ENCODE data around the gene ANXA4. TPM values are rescaled to one million over a fixed set of nuclear protein-coding genes. Genes with fewer than 3 reads are reported as not detected.
"Not testable (repeated sequence)": the region's sequence is repeated elsewhere in the genome, so short reads cannot be mapped to it uniquely, and the experiment has no call there.

ANXA4 gene
- total RNA-seq, 1 donor from 2014 or later, result 6.6 TPM

DNA sequence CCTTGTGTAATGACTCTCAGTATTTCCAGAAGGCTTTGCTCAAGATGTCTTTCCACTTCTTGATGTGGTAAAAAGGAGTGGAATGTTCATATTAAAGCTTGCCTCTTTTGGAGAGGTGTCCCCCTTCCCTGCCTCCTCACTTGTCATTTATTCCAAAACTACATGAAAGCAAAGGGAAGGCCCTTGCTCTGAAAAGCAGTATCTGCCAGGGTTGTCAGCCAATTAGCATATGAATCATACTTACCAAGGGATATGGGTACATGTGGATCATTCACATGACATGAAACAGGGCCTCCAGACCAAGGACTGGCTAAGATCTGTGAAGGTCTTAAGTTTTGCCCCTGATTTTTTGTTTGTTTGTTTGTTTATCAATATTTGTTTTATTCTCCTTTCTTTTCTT lies 31.3 kb downstream of the ANXA4 start:
- no peak for DNase-seq (ENCODE audit: low read depth, low spot score)
- TF ChIP-seq, protein P1, sequence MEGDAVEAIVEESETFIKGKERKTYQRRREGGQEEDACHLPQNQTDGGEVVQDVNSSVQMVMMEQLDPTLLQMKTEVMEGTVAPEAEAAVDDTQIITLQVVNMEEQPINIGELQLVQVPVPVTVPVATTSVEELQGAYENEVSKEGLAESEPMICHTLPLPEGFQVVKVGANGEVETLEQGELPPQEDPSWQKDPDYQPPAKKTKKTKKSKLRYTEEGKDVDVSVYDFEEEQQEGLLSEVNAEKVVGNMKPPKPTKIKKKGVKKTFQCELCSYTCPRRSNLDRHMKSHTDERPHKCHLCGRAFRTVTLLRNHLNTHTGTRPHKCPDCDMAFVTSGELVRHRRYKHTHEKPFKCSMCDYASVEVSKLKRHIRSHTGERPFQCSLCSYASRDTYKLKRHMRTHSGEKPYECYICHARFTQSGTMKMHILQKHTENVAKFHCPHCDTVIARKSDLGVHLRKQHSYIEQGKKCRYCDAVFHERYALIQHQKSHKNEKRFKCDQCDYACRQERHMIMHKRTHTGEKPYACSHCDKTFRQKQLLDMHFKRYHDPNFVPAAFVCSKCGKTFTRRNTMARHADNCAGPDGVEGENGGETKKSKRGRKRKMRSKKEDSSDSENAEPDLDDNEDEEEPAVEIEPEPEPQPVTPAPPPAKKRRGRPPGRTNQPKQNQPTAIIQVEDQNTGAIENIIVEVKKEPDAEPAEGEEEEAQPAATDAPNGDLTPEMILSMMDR (conservative IDR thresholded peaks at IDR 0.05), result no peak
- Mint-ChIP-seq H3K36me3 (ENCODE audit: low read depth) (no peaks in the 10 kb centered on the region), H3K4me1 (no peaks in the 10 kb centered on the region), H3K4me3 (no peak overlapping the region), H3K27me3 (ENCODE audit: low read depth) (no peaks in the 10 kb centered on the region), H3K9me3 (no peaks in the 10 kb centered on the region), H3K27ac (ENCODE audit: unreplicated experiment) (no peak overlapping the region)

DNA sequence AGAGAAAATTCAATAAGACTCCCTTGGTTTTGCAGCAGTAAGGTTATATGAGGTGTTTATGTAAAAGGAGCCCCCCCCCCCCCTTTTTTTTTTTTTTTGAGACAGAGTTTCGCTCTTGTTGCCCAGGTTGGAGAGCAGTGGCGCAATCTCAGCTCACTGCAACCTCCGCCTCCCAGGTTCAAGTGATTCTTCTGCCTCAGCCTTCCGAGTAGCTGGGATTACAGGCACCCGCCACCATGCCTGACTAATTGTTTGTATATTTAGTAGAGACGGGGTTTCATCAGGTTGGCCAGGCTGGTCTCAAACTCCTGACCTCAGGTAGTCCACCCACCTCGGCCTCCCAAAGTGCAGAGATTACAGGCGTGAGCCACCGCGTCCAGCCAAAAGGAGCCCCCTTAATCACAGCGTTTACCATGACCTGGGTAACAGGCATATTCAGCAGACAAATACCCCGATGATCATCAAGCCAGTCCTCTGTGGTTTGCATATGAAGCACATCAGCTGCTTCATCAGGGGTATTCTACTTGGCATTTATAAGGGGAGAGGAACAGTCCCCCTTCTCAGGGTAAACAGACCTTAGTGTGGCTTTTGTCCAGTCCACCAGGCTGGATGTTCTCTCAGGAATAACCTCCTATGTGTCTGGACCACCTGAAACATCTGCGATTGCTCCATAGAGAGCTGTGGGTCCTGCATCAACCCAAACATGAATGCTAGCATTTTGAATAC lies 32.5 kb downstream of the ANXA4 start:
- not testable (repeated sequence) for H3K27me3 Mint-ChIP-seq (ENCODE audit: low read depth); H3K27ac Mint-ChIP-seq (ENCODE audit: unreplicated experiment); H3K4me1 Mint-ChIP-seq; H3K9me3 Mint-ChIP-seq; H3K36me3 Mint-ChIP-seq (ENCODE audit: low read depth); H3K4me3 Mint-ChIP-seq; DNase-seq (ENCODE audit: low read depth, low spot score)

DNA sequence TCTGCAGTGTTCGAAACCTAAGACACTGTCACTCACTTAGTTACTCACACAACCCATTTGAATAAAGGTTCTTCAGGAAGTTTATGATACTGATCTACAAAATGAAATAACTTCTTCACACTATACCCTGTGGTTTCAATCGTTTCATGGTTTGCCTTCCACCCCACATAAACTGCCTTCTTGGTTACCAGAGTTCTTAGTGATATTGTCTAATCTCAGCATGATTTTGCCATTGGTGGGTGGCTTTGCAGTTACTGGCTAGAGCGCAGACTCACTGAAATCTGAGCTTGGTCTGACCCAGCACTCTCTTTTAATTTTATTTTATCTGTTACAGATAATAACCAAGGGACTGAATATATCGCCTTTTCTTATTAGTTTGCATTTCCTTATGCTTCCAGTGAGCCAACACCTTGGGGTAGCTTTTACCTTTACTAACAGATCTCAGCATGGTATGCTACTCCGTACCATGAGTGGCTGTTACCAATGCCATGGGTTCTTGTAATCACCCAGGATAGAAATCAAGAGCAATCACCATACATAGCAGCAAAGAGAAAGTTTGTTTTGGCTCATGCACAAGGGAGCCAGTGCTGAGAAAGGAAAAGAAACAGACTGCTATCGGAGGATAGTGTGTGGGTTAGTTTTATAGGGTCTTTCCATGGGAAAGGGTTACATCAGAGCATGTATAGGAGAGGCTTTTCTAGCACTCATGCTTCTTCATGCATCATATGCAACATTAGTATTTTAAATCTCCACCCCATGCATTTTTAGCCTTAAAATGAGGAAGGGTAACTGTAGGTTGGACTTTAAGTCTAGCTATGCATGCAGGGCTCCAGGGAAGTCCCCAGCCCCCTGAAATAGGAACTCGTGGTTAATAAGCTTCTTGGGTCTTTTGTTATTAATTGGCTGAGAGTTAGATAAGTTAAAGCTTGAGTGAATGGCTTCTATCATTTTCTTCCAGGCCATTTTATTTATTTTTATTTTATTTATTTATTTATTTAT lies 33.3 kb downstream of the ANXA4 start:
- TF ChIP-seq, protein P1 (conservative IDR thresholded peaks at IDR 0.05), result no peak

DNA sequence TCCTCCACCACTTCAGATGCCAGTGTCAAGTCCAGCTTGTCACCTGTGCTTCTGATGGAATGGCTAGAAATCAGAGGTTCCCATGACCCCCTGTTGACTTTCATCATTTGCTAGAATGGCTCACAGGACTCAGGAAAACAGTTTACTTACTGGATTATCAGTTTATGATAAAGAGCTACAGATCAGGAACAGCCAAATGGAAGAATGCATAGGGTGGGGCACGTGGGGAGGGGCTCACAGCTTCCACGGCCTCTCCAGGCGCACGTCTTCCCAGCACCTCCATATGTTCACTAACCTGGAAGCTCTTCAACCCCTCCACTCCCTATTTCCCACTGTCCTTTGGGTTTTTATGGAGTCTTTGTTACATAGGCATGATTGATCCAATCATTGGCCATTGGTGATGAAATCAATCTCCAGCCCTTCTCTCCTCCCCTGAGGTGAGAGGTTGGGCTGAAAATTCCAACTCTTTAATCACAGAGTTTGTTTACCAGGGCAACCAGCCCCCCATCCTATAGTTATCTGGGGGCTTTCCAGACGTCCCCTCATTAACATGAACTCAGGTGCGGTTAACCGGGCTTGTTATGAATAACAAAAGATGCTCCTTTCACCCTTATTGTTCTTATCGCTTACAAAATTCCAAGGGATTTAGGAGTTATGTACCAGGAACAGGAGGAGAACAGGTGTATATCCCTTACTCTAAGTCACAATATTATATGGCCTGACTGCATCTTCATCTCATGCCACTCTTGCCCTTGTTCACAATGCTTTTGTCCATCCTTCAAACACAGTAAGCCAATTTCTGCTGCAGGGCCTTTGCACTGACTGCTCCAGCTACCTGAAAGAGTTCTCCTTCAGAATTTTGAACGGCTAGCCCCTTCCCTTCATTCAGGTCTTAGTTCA lies 35.2 kb downstream of the ANXA4 start:
- no peak for DNase-seq (ENCODE audit: low read depth, low spot score)
- TF ChIP-seq, protein P1 (conservative IDR thresholded peaks at IDR 0.05), result no peak
- Mint-ChIP-seq H3K36me3 (ENCODE audit: low read depth) (no peaks in the 10 kb centered on the region), H3K4me3 (no peak overlapping the region), H3K27me3 (ENCODE audit: low read depth) (no peaks in the 10 kb centered on the region), H3K9me3 (no peaks in the 10 kb centered on the region), H3K27ac (ENCODE audit: unreplicated experiment) (no peak overlapping the region), H3K4me1 (no peaks in the 10 kb centered on the region)

More for the DNA sequence above, 33.3 kb downstream of the ANXA4 start:
- H3K27ac Mint-ChIP-seq (ENCODE audit: unreplicated experiment), result no peak overlapping the region
- no peaks in the 10 kb centered on the region for H3K27me3 Mint-ChIP-seq (ENCODE audit: low read depth)
- H3K36me3 Mint-ChIP-seq (ENCODE audit: low read depth), result no peaks in the 10 kb centered on the region
- H3K9me3 Mint-ChIP-seq, result no peaks in the 10 kb centered on the region
- H3K4me1 Mint-ChIP-seq, result no peaks in the 10 kb centered on the region
- DNase-seq (ENCODE audit: low read depth, low spot score), result no peak
- no peak overlapping the region for H3K4me3 Mint-ChIP-seq

DNA sequence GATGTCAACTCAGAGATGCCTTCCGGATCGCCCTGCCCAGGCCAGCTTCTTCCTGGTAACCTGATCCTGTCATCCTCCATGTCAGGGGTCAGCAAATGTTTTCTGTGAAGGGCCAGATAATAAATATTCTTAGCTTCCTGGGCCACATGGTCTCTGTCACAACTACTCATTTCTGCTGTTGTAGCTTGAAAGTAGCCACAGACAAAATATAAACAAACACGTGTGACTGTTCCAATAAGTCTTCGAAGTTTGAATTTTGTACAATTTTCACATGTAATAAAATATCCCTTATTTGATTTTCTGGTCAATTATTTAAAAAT lies 35.8 kb downstream of the ANXA4 start:
- H3K36me3 Mint-ChIP-seq (ENCODE audit: low read depth), result no peaks in the 10 kb centered on the region
- TF ChIP-seq, protein P1 (conservative IDR thresholded peaks at IDR 0.05), result no peak
- H3K4me1 Mint-ChIP-seq, result no peaks in the 10 kb centered on the region
- no peak overlapping the region for H3K4me3 Mint-ChIP-seq
- H3K27ac Mint-ChIP-seq (ENCODE audit: unreplicated experiment), result no peak overlapping the region
- DNase-seq (ENCODE audit: low read depth, low spot score), result no peak
- H3K9me3 Mint-ChIP-seq, result no peaks in the 10 kb centered on the region
- H3K27me3 Mint-ChIP-seq (ENCODE audit: low read depth), result no peaks in the 10 kb centered on the region

Measured in neural crest cell (in vitro differentiated cells).